GM21825 (cell line): ENCODE results near the gene ELF1.
"Not testable (repeated sequence)": the region's sequence is repeated elsewhere in the genome, so short reads cannot be mapped to it uniquely, and the experiment has no call there.

Experiments
- ATAC-seq: cut with Tn5 transposase; IDR thresholded peaks from one replicate; pipeline ENCODE4 v1.9.1; 2021; ENCODE audit warnings: mild to moderate bottlenecking, moderate library complexity; ENCODE audit not compliant: unreplicated experiment

ELF1 gene

DNA sequence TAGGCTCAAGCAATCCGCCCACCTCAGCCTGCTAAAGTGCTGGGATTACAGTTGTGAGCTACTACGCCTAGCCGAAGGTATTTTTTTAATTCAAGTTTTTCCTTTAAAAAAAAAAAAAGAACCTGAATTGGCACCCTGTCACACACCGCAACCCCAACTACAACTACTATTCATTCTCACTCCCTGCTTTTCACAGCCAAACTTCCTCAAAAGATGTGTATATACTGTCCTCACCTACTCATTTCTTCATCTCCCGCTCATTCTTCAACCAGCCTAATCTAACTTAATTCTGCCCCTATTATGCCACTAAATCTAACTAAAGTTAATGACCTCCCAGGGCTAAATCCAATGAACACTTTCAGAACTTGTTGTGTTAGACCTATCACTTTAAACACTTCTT, 29.5 kb upstream of the ELF1 start:
- no peak for ATAC-seq

DNA sequence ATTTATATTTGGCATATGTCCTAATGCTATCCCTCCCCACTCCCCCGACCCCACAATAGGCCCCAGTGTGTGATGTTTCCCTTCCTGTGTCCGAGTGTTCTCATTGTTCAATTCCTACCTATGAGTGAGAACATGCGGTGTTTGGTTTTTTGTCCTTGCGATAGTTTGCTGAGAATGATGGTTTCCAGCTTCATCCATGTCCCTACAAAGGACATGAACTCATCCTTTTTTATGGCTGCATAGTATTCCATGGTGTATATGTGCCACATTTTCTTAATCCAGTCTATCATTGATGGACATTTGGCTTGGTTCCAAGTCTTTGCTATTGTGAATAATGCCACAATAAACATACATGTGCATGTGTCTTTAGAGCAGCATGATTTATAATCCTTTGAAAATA, 23.3 kb upstream of the ELF1 start:
- not testable (repeated sequence) for ATAC-seq

DNA sequence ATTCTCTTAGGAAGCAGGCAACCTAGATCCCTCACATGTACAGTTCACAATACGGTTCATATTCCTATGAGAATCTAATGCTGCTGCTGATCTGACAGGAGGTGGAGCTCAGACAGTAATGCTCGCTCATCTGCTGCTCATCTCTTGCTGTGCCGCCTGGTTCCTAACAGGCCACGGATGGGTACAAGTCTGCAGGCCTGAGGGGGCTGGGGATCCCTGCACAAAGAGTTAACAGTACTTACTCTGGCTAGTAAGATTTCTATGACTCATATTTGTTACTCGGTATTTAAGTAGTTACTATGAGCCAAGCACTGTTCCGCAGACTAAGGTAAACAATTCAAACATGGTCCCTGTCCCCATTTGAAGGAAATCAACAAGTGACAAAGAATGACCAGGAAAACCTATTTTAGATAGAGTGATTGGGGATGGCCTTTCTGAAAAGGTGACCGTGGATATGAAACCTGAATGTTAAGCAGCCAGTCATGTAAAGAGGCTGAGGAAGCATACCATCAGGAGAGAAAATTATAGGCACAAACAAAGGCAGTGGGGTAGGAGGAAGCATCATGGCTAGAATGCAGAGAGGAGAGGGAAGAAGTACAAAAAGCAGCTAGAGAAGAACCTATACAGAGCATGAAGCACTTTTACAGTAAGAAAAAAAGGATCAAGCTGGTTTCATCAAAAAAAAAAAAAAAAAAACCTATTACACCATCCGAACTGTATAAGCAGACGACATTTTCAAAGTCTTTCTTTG, 21.6 kb upstream of the ELF1 start:
- no peak for ATAC-seq

DNA sequence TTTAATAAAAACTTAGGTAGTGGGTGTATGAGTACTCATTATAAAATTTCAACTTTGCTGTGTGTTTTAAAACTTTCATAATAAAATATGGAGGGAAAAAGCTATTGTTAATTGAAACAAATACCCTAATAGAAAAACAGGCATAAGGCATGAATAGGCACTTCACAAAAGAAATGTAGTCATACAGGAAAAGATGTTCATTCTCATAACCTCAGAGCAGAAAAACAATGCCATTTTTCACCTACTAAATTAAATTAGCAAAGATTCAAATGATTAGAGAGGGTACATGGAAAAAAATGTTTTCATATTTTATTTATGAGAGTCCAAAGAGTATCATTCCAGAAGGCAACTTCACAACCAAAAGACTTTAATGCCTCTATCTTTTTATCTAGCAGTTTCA, 20.6 kb upstream of the ELF1 start:
- ATAC-seq = no peak

DNA sequence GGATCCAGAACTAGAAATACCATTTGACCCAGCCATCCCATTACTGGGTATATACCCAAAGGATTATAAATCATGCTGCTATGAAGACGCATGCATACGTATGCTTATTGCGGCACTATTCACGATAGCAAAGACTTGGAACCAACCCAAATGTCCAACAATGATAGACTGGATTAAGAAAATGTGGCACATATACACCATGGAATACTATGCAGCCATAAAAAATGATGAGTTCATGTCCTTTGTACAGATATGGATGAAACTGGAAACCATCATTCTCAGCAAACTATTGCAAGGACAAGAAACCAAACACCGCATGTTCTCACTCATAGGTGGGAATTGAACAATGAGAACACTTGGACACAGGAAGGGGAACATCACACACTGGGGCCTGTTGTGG, 17.4 kb upstream of the ELF1 start:
- ATAC-seq = not testable (repeated sequence)

DNA sequence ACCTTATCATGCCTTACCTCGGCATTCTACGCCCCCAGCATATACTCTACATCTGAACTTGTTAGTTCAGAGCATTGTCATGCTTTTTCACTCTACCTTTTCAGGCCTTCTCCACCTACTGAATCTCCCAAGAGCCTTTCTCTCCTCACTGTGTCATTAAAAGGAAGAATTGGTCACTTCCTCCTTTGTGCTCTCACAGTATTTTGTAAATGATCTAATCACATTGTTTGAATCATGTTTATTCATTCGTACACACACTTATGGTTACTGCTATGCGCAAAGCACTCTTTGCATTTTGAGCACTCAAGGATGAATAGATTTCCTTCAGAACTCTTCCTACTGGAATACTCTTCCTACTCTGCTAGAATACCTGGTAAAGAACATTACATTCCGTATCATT, 15.8 kb upstream of the ELF1 start:
- ATAC-seq = no peak

DNA sequence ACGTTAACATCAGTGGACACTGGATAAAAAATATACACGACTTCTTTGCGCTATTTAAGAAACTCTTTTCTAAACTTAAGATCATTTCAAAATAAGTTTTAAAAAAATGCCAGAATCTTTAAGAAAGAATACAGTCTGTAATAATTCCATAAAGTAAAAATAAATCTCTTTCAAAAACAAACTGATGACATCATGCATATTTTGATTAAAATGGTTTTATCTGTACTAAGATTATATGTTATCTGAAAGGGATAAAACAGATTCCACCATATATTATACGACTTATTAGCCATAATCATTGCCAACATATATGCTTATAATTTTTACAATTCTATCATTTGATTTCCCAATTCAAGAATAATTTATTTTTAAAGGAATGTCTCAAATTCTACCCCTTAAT, 15.3 kb upstream of the ELF1 start:
- no peak for ATAC-seq

DNA sequence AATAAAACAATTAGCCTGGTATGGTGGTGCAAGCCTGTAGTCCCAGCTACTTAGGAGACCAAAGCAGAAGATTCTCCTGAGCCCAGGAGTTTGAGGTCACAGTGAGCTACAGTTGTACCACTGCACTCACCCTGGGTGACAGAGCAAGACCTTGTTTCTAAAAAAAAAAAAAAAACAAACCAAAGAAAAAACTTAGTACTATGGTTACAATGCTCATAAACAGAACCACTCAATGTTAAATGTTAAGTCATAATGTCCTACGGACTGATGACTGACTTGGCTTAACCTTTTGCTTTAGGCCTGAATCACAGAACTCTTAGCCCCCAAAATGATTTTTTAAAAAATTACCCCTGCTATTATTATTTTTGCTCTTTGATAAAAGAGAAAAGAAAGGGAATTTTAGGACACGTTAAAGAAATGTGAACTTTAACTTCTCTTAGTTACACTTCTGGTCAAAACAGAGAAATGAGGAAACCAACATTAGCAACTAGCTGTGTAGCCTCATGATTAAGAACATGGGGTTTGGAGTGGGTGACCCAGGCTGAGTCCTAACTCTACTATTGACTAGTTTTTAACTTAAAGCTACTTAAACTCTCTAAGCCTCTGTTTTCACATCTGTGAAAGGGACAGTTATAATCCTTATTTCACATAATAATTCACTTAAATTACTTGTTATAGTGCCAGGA, 13.7 kb upstream of the ELF1 start:
- no peak for ATAC-seq

DNA sequence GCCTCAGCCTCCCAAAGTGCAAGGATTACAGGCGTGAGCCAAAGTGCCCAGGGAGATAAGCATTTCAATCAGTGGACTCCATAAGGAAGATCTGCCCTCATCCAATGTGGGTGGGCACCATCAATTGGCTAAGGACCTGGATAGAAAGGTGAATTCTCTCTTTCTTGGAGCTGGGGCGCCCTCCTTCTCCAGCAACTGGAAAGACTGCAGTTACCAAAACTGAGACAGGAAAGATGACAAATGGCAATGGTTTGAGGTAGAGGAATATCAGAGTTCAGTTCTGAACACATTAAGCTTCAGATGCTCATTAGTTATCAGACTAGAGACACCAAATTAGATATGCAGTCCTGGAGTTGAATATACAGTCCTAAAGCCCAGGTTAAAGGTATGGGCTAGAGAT, 10.5 kb upstream of the ELF1 start:
- no peak for ATAC-seq

DNA sequence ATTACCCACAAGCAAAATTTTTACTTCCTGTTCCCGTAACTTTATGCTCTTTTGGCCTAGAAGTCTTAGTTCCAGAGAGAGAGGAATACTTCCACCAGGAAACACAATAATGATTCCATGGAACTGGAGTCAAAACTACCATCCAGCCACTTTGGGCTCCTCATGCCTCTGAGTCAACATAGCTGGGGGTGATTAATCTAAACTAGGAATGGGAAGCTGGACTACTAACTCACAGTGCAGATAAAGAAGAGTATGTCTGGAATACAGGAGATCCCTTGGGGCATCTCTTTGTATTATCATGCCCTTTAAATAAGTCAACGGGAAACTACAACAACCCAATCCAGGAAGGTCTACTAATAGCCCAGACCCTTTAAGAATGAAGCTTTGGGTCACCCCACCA, 8.9 kb upstream of the ELF1 start:
- ATAC-seq = no peak

DNA sequence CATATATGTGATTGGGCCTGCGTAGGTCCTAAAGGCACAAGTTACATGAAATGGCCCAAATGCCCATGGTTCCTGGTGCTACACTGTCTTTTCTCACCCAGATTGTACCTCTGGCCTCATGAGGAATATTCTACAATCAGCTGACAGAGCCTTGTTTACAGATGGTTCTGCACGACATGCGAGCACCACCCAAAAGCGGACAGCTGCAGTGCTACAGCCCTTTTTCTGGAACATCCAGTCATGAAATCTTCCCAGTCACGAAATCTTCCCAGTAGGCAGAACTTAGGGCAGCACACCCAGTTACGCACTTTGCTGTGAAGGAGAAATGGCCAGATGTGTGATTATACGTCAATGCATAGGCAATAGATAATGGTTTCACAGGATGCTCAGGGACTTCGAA, 7.7 kb upstream of the ELF1 start:
- no peak for ATAC-seq

DNA sequence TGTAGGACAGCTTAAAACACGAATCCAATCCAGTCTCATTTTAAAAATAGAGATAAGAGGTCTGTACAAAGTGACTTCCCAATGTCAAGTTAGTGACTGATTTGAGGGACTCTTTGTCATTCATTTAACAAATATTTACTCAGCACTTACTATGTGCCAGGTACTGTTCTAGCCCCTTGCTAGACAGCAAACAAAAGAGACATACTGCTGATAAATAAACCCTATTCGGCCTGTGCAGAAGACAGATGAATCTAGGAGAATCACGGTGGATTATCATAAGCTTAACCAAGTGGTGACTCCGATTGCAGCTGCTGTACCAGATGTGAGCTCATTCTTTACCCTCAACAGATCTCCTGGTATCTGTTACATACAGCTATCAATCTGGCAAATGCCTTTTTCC, 6.4 kb upstream of the ELF1 start:
- no peak for ATAC-seq

DNA sequence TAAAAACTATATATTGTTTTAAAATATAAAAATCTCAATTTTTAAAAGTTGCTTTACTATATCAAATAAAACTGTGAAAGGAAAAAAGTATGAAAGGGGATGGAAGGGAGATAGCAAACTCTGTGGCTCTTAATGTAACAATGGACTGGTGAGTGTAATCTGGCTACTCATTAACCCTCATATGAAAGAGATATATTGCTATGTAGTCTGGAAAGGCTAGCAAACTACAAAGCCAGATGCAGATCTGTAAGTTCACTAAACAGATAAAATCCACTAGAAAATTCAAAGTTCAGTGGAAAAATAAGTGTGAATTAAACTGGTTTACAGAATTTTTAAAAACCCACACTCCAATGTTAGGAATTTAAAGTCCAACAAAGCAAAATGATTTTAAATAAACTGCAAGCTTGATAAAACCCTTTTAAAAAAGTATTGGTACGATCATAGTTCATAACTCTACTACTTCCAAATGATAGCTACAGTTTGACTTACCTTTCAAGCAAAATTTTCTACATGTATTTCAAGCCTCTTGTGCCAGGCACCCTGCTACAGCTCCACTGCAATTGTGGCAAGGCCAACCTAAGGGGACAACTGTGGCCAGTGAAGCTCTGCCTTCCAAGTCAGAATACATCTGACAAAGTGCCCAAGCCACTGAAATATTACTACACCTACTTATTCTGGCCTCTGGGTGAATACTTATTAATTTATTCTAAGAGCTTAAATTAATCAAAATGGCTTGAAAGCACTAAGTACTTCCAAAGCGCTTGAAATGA, 647 bp upstream of the ELF1 start:
- ATAC-seq = no peak

DNA sequence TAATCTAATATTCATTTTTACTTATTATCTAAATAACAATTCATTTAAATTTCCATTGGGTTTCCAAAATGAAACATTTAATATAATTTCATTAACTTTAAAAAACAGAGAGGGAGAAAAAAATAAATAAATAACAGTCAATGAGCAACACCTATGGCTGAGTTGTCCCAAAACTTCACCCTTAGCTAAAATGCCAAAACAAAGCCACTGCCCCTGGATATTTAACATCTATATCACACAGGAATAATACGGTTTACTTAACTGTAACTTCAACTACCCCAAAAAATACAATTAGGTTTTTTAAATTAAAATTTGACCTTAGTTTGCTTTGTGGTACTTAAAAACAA, 541 bp downstream of the ELF1 start:
- no peak for ATAC-seq

DNA sequence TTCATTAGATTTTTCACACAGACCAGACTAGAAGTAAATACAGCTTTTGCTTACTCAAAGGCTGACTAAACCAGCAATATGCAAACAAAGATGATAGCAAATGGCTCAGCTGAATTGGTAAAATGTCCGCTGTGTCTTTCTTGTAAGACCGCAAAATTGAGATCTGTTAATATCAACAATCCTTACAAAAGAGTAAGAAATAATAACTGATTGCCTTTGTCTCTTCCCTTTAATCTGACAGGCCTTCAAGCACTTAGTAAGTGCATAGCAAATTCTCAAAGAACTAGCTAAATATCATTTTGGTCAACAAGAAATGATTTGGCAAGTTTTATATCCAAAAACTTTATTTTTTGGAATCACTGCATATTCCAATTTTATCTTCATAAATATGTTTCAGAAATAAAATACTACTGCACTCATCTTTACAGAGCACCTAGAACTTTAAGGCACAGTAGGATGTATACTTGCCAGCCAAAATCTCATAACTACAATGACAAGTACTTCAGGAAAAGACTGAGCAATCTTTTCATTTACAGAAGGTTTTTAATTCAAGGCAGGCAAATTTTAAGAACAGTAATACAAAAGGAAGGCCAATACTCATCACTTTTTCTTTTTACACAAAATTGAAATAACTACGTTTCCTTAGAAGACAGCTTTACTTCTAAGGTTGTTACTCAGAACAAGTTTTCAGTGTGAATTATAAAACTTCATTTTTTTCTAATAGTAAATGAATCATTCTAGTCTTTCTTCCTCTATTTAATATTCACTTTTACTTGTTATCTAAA, 1.1 kb downstream of the ELF1 start:
- no peak for ATAC-seq

DNA sequence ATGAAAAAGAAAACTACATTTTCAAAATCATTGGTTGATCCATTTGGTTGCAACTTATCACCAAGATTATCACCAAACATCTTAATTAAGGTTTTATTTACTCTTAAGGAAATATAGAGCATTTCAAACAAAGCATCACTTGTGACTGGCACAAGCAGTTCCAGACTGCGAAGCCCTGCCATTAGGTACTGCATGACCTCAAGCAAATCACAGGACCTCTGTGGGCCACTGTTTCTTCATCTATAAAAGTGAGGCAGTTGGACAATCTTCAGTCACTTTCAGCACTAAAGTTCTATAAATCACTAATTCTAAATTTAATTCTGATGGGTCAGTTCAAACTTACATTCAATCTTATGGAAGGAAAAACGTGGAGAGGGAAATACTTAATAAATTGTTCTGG, 2.0 kb downstream of the ELF1 start:
- ATAC-seq = no peak

DNA sequence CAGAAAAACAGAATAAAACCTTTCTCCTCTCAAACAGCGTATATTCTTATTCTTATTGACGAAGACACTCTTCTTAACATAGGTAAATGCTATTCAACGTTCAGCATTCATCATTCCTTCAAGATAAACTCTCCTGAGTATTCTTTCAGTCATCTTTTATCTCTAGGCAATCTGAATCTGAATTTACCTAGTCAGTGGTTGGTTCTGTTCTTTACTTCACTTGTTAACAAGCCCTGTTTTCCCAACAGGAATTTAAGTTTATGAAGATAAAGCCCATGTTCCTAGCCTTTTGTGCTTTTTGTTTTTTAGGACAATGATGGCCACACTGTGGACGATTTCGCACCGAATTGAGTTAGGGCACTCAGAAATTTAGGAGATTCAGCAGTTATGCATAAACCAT, 3.2 kb downstream of the ELF1 start:
- no peak for ATAC-seq

DNA sequence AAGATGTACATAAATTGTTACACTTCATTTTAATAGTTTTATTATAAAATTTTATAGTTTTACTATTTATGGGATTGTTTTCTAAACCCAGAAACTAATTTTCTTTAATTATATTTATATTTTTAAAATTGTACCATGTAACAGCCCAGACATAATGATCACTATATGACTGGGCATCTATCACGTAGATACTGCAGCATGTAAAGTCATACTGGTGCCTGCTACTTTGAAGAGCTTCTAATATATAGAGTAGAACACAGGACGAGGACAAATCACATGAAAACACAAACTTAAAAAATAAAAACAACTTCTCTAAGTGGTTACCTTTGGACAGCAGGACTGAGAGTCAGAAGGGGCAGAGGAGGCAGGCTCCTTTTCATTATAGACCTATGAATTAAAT, 5.3 kb downstream of the ELF1 start:
- ATAC-seq = no peak

DNA sequence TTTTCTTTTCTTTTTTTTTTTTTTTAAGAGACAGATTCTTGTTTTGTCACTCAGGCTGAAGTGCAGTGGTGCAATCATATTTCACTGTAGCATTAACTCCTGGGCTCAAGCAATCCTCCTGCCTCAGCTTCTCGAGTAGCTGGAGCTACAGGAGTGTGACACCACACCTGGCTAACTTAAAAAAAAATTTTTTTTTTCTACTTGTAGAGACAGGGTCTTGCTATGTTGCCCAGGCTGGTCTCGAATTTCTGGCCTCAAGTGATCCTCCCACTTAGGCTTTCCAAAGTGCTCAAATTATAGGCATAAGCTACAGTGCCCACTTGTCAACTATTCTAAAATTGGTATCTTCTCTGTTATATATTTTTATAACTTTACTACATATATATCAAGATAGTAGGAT, 6.6 kb downstream of the ELF1 start:
- no peak for ATAC-seq

DNA sequence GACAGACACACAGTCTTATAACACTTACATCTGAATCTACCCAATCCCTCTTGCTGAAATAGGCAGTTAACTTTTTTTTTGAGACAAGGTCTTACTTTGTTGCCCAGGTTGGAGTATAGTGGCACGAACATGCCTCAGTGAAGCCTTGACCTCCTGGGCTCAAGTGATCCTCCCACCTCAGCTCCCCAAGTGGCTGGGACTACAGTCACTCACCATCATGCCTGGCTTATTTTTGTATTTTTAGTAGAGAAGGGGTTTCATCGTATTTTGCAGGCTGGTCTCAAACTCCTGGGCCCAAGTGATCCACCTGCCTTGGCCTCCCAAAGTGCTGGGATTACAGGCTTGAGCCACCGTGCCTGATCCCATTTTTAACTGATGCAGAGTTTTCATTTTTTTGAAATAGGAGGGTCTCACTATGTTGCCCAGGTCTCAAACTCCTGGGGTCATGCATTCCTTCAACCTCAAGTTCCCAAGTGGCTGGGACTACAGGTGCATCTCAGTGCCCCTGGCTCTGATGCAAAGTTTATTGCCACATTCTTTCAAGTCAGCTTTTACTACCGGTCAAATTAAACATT, 7.6 kb downstream of the ELF1 start:
- no peak for ATAC-seq

DNA sequence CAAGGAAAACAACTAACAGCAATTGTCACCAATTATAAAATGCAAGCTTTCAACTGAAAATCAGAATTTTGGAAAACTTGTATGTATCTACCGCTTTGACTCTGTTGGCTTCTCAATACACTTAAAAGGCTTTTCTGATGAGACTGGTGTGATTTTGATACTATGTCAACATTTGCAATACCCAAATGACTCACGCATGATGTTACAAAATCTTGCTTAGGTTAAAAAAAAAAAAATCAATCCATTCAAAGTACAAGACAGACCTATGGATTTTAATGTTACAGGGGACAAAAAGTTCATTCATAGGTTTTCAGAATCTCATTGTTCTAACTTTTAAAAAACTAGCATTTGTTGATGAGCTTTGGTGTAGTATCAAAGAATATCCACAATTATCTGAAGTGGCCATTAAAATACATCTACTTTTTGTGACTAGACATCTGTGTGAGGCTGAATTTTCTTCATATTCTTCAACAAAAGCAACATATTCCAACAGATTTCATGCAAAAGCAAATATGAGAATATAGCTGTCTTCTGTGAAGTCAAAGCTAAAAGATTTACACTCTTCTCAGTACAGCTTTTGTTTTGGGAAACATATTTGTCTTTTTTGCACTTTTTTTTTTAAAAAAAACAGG, 10.7 kb downstream of the ELF1 start:
- ATAC-seq = no peak
